CD4-positive, alpha-beta T cell treated with Interleukin-21 for 1 hour (primary cell): ENCODE results near the gene HOXB13.

Experiments
- DNase-seq: peaks from one replicate; pipeline ENCODE4 v3.0.0-alpha.2; 2020

HOXB13 gene

DNA sequence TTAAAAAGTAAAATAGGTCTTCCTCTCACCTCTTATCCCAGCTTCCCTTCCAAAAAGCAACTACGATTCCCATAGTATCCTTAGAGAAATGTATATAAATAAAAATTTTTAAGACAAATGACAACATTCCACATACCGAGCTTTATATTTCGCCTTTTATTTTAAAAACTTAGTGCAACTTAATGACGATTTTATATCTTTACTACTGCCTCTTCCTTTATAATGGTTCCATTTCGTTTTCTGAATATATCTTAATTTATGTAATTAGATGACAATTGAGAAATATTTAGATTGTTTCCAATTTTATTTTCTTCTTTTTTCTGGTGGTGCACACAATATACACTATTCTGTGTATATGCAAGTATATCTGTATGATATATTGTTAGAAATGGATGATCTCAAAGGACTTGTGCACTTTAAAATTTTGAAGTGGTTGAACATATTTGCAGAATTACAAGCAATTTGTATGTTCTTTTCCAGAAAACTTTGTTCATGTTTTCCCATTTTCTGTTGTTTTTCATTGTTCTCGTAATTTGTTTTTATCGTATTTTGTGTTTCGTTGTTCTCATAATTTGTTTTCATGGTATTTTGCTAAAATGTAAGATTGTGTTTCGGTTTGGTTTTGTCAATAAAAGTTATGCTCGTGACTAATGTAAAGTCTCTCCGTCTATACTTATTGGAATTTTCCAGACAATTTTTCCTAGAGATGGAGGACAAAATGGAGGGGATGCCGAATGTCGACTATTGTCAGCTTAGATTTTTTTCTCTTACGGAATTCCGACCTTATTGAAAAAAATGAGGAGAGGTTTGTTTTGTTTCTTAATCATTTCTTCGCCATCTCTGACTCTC lies 20.4 kb upstream of the HOXB13 start:
- no peak for DNase-seq

DNA sequence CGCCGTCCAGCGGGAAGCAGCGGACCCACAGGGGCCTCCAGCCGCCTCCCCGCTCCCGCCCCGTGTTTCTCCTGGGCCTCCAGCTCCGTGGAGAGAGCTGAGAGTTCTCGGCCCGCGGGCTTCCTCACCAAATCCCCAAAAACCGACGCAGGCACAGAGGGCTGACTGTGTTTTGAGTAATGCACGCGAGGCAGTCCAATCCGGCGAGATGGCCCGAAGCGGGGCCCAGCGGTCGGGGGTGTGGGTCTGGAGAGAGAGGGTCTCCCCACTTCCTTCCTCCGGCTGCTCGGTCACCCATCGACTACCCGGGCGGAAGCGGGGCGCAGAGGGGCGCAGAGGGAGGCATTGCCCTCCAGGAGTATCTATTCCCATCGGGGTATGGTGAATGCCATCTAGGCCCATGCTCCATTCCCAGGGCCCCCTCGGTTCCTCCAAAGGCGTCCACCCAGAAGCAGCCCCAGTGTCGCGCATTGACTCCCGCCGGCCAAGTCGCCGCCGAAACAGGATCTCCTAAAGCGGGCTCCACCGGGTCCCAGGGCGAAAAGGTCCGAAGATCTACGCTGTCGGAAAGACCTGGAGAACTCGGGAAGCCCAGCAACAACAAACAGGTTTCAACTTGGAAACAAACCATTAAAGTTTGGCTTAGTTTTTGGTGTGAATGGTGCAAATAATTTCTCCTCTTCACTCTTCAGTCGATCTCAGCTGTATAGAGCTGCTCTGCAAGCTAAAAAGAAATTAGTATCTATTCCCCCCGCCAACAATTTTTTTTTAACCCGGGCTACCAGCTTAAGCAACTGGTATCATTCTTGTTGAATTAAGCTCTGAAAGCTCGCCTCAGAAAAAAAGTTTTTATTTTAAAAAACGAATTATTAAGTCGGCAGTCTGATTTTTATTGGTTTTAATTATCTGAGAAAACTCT lies 19.2 kb upstream of the HOXB13 start:
- no peak for DNase-seq

DNA sequence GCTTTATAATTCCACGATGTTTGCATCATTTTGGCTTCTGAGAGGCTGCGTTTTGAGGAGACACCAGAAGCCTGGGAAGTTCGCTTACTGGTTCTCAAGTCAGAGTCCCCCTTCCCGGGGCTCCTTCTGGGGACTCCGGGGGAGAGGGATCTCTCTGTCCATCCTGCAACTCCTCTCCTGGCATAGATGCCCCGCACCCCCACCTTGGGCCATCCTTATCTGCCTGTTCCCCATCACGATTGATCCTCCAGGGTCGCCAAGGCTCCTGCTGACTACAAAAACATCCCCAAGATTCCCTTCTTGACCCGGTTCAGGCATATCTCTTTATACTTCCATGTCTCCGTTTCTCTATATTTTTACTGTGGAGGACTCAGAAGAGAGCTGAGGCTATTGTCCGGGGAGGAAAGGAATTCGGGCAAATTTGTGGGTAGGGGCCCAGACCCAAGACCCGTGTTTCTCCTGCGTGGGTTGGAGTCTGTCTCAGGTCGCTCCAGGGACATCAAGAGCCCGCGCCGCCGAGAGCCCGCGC lies 18.4 kb upstream of the HOXB13 start:
- no peak for DNase-seq

DNA sequence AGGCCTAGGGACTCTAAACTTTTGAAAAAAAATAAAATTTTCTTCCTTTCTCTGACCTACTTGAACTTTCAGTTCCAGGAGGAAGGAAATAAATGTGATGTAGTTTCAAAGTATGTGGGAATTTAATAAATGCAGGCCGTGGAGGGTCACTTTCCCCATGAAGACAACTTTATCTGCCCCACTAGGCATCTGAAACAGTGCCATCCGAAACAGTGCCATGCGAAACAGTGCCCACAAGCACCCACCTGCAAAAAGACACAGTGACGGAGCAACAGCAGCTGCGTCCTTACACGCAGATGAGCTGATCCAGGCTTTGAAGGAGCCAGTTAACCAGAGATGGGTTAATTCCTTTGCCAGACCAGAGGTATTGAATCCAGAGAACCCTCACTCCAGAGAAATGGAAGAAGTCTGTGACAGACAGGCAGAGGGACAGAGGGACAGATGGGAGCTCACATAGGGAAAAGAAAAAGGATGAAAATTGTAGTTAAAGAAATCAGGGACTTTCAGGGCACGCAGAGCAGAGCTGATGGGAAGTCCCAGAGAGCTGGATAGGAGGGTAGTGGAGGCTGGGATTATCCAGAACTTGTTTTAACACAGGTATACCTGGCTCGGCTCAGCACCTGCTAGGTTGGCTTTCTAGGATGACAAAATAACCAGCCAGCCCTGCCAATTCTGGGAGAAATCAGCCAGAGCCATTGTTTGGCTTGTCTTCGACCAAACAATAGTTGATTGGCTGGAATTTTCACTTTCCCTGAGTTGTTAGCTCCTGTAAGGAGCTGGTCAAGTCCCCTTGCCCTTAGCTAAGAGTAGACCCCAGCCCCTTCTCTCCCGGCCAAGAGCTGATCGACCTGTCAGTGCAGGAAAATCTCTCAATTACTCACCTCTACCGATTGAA lies 17.1 kb upstream of the HOXB13 start:
- no peak for DNase-seq

DNA sequence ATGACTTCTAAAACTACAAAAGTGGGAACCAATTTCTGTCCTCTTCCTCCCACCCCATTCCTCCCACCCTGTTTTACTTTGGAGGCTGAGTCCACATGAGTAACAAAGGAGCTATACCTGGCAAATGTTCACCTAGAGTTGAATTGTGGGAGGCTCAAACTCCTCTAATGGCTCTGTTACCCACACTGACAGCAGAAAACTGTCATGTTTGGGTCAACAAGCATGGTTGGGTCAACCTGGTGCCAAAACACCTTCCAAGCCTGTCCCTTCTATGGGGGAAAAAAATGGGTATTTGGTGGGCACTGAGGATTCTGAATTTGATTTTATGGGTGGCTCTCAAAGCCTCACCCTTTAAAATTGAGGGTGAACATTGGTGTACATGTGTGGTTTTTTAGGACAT lies 12.0 kb upstream of the HOXB13 start:
- no peak for DNase-seq

DNA sequence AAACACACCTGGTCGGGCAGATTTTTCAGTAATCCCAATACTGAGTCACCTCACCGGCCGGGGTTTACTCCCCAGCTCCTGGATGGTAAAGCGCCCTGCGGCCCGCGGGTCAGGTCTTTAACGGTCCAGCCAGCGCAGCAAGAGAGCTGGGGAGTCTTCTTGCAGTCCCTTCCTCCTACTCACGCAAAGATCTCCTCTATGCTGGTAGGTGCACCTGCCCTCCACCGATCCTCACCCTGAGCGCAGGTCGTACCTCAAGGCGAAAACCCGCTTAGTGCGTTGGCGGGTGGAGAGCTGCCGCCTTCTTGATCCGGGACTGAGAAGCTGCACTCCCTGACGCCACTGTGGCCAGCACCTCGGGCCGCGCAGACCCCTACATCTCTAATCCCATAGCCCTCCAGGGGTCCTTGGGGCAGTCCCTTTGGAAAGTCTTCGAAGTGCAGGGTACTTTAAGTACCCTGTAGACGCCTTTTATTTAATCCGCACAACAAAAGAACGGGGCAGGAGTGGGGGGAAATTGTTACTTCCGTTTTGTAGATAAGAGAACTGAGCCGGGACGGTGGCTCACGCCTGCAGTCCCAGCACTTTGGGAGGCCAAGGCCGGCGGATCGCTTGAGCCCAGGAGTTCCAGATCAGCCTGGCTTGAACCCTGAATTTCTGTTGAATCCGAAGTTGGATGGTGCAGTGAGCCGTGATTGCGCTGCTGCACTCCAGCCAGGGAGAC lies 10.4 kb upstream of the HOXB13 start:
- DNase-seq: no peak

DNA sequence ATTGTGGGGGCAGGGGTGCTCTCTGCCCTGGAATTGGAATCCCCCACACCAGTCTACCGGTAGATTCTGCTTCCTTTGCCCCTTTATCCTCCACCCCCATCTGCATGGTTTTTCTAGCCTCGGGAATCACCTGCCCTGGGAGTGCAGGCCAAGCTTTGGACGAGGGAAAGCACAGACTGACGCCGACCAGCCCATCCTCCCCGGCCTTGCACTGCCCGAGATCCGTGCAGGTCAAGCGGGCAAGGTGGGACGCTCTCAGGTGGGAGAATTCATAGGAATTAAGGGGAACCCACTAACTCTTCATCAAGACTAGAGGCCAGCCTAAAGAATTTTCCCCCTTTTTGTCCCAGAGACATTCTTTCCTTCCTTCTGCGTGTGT lies 9.9 kb upstream of the HOXB13 start:
- DNase-seq: no peak

DNA sequence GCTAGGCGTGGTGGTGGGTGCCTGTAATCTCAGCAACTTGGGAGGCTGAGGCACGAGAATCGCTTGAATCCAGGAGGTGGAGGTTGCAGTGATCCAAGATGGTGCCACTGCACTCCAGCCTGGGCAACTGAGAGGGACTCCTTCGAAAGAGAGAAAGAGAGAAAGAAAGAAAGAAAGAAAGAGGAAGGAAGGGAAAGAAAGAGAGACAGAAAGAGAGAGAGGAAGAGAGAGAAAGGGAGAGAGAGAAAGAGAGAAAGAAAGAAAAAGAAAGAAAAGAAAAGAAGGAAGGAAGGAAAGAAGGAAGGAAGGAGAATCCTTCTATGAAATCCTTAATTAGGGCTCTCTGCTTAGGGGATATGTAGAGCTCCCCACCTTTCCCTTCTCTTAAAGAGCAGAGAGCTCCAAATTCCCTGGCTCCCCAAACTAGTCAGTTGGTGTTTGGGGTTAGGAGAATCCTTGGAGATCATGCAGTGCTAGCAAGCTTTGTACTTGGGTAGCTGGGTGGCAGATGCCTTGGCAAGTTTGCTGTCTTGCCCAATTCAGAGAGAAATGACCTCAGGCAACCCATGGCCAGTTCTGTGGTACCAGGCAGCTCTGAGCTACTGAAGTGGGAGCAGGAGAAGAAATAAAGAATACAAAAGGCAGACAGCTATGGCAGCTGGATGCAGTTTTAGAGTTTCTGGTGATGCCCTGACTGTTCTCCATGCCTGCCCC lies 8.9 kb upstream of the HOXB13 start:
- DNase-seq: no peak

DNA sequence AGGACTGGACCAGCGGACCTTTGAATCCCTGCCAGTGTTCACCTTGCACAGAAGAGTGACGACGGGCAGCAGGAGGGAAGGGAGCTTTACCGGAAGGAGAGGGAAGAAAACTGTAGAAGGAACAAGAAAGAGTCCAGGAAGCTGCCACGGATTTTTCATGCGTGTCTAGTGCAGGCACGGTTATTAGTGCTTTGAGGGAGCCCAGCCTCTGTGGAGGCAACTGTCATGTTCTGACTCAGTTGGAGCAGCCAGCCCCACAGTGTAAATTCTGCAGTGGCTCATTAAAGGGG lies 6.5 kb upstream of the HOXB13 start:
- no peak for DNase-seq

DNA sequence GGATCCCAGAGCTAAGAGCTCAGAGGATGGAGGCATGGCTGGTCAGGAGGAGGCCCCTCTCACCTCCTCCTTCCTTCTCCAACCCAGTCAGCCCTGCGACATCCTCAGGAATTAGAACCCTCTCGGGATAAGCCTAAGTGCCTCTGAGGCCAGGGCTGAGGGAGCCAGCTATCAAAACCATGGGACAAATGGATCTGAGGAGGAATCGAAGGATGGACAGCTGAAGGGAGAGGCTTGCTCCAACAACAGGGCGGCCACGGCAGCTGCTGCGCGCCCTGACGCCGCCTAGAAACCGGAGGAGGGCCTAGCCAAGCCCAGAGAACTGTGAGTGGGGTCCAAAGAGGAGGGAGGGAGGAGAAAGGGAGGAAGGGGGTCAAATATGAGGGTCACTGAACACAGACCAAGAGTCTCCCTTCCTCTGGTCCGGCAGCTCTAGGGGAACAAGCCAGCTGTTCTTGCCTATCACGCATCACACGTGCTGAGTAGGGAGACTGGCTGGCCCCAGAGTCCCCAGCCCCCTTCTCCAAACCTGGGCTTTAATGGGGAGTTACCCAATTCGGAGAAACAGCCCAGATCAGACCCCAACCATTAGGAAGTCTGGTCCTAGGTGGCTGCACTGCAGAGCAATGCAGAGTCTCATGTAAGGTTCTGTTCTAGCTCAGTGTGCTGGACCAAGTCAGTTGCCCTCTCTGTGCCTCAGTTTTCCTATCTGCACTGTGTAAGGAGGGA lies 5.9 kb upstream of the HOXB13 start:
- DNase-seq: no peak

DNA sequence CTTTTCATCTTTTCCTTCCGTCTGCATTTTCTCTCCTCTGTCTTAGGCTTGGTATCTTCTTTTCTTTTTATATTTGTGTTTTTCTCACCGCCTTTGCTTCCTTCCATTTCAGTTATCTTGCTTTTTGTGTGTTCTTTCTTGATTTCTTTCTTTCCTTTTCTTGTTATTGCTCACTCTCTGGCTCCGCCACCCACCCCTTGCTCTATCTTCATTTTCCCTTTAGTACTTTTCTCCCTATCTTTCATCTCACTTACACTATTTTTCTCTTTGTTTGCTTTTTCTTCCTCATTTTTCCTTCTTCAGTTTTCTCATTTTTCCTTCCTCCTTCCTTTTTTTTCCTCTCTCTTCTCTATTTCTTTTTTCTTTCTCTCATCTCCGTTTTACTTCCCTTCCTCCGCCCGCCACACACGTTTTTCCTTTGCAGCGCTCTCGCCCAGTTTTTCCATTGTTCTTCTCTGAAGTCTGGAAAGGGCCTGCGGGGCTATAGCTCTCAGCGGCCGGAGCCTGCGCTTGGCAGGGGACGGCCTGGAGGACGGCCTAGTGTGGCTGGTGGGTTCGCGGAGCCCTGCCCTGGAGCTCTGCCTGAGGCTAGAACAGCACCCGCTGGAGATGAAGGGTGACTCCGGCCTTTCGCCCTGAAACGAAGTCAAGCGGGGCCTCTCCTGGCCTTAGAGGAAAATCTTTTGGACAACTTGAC lies 5.2 kb upstream of the HOXB13 start:
- DNase-seq: no peak

DNA sequence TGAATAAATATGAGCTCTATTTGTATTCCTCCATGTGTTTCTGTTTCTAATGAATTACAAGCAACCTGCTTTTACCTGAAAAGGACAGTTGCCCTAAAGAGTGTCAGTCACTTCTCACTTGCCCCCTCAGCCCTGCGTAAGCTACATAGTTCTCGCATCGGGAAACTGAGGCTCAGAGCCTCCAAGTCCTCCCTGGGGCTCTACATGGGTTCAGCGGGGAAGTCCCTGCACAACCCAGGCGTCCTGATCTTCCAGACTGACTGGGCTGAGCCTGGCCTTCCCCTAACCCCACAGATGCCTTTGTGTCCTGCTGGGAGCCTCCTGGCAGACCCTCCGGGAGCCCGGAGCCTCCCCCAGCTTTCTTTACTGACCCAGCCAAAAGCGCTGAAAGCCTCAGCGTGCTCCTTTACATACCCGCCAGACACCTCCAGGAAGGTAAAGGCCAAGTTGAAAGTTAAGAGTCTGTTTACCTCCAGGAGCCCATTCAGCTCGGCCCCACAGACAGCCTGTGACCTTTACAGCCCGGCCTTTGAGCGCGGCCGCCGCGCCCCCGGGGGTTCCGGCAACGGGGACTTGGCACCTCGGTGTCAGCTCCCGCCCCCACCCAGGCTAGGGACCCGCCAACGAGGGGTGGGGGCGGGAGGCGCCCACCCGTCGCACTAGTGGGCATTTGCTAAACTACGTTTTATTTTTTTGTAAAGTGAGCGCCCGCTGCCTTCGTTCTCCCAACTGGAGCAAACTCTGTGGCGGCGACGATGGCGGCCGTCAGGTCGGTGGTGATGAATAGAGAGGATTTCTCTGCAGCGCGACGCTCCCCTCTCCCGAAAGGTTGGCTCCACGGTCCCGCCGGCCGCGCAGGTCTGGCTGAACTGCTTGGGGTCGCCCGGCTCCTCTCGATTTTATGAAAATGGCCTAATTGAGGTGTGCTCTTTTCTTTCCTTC lies 4.4 kb upstream of the HOXB13 start:
- no peak for DNase-seq

DNA sequence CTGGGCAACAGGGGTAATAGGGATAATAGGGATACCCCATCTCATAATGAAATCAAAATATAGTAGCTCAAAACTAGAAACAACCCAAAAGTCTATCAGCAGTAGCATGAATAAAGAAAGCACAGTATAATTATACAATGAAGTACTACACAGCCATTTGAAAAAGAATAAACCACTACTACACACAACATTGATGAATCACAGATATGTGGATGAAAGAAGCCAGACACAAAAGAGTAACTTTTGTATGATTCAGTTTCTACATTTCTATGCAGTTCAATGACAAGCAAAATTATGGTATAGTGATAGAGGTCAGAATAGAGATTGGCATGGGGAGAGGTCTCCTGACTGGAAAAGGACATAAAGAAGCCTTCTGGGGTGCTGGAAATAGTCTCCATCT lies 2.8 kb upstream of the HOXB13 start:
- DNase-seq: no peak

DNA sequence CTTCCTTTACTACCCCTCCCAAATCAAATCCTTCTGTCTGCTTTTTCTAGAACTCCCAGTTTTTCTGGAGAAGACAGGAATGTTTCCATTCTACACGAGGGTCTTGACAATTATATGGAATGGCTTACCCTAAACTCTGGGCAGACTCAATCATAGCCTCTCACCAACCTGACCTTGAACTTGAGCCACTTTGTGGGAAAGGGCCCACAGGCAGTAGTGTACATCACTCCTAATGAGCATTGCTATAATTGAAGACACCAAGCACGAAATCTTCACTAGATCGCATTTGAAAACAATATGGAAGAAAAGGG lies 1.6 kb upstream of the HOXB13 start:
- no peak for DNase-seq

DNA sequence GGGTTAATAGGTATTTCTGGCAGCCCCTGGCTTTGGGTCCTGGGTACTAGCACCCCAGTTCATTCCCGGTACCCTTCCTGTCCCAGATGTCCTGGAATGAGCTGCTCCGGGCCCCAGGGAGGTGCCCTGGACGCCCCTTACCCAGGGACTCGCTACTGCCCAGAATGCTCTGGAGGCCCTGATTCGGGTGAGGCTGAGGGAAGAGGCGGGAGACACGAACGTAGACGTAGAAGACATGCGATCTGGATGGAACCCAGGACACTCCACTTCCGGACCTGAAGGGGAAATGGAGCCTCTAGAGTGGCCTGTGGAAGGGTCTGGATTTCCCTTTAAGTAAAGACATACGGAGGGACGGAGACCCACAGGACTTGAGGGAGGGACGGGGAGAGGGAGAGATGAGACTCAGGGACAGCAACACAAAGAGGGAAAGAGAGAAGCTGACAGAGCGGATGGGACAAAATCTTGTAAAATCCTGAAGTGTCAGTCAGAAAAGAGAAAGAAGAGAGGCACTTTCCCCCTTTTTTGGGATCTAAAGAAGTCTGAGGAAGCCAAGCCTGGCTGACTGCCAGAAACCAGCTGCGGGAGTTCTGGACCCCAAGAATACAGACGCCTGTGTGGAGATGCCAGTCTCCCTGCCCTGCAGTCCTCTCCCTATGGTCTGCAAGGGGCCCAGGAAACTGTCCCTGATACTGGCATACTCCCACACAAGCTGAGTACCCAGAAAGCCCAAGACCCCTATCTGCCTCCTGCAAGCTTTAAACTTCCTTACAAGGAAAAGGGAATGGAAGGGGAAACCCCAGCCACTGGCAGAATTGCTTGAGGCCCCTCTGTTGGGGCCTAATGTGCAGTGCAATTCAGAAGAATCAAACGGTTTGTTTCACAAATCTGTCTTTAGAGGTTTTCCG lies 1.0 kb upstream of the HOXB13 start:
- DNase-seq: no peak

DNA sequence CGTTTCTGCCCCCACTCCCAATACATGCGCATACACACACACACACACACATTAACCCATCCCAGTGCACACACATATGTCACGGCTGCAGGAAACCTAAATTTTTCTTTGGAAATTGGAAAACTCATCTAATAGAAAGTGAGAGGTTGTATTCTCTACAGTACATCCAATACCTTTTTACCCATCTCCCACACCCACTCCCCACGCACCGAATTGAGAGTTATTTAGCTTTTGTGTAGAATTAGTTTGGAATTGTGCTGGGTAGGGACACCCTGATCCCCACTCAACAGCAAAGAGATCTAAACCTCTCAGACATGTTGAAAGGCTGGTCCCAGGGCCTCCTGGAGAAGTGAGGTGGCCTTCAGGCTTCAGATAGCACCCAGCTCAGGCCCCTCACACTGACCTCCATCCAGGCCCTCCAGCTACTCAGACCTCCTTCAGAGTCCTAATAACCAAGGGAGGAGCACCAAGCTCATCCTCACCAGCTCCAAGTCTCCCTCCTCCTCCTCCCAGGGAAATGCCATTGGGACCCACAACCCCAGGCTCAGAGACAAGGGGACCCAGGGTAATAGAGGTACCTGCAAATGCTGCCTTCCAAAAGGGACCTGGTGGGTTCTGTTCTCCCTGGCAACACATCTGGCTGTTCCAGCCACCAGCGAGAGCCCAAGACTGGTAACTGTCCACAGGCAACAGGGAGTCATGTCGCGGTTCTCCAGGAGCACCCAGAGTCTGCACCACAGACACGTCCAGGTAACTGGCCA lies 955 bp downstream of the HOXB13 start:
- no peak for DNase-seq

DNA sequence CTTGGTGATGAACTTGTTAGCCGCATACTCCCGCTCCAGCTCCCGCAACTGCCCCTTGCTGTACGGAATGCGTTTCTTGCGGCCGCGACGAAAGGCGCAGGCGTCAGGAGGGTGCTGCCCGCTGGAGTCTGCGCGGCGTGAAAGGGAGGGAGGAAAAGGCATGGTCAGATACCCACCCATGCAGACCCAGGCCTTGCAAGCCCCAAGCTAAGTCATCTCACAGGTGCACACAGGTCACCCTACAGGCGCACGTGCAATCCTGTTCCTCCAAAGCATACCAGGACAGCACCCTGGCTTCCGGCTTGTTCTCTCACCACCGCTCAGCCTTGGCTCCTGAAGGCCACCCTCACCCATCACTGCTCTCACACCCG lies 1.6 kb downstream of the HOXB13 start:
- no peak for DNase-seq
